K562 (cell line): ENCODE data around the gene EYA2. TPM values are rescaled to one million over a fixed set of nuclear protein-coding genes. Genes with fewer than 3 reads are reported as not detected.

Source experiments
- GATA2 ChIP-seq: sonication (generic); formaldehyde crosslinking; IDR thresholded peaks from 2 replicates; pipeline ENCODE4 v1.4.0; 2020; ENCODE audit warnings: mild to moderate bottlenecking, missing genetic modification reagents
- GTF2A2 ChIP-seq: IDR thresholded peaks from 2 replicates; pipeline ENCODE4 v1.6.1; 2016; ENCODE audit warnings: mild to moderate bottlenecking, missing genetic modification characterization, missing compliant biosample characterization
- NR2C2 ChIP-seq, 2 experiments: fragments of 200-800 bp in 1 of 2; sonication (Bioruptor generic) in 1 of 2; sonication (generic) in 1 of 2; formaldehyde crosslinking in 1 of 2; IDR thresholded peaks; 2 replicates each; pipeline versions ENCODE4 v1.6.1 to v1.8.0; 2016 to 2022; ENCODE audit warnings: mild to moderate bottlenecking in 1 of 2, missing compliant biosample characterization in 1 of 2, missing genetic modification characterization in 1 of 2, missing genetic modification reagents in 1 of 2
- POLR2G ChIP-seq: fragments of 200-400 bp; formaldehyde crosslinking; IDR thresholded peaks from 2 replicates; pipeline ENCODE4 v1.6.1; 2017; ENCODE audit warnings: low read depth, mild to moderate bottlenecking, antibody characterized with exemption, low read length, moderate library complexity
- PRPF4 ChIP-seq: fragments of 200-400 bp; formaldehyde crosslinking; IDR thresholded peaks from one replicate; pipeline ENCODE4 v1.6.1; 2017; ENCODE audit warnings: low read length, low read depth, mild to moderate bottlenecking; ENCODE audit not compliant: insufficient read depth, poor library complexity, severe bottlenecking
- RBM22 ChIP-seq: fragments of 200-400 bp; formaldehyde crosslinking; IDR thresholded peaks from 2 replicates; pipeline ENCODE4 v1.6.1; 2018; ENCODE audit warnings: low read length, low read depth; ENCODE audit not compliant: poor library complexity, severe bottlenecking
- SMC3 ChIP-seq: conservative IDR thresholded peaks from 2 replicates; pipeline ENCODE4 v1.6.1; 2011; ENCODE audit warnings: low read depth, low read length, improper control_type of control experiment; ENCODE audit not compliant: insufficient read depth
- ZNF274 ChIP-seq: IDR thresholded peaks from 2 replicates; pipeline ENCODE4 v1.6.1; 2011; ENCODE audit warnings: low read depth, mild to moderate bottlenecking, low read length, moderate library complexity, borderline replicate concordance
- ZNF41 ChIP-seq: fragments of 250-450 bp; sonication (Bioruptor Pico); conservative IDR thresholded peaks from 2 replicates; pipeline ENCODE4 v1.4.0; 2020; ENCODE audit warnings: mild to moderate bottlenecking
- ZNF699 ChIP-seq: fragments of 250-450 bp; sonication (Bioruptor Pico); IDR thresholded peaks from 2 replicates; pipeline ENCODE4 v1.8.0; 2021; ENCODE audit warnings: mild to moderate bottlenecking, moderate library complexity; ENCODE audit not compliant: insufficient replicate concordance
- polyA plus RNA-seq, 8 experiments: library from polyadenylated mRNA; depleted of rRNA in 4 of 8; stranded (reverse) in 5 of 8; unstranded in 3 of 8; fragments of >200 nt; fragmentation: Nextera tagmentation in 2 of 8; fragmentation: Illumina TruSeq in 1 of 8; extraction: Ambion mirVana in 2 of 8; extraction: Trizol in 1 of 8; gene quantifications; 2 replicates each; pipeline versions ENCODE4 v1.2.1 to v1.2.3, GENCODE V29; 2011 to 2014; ENCODE audit warnings: inconsistent platforms in 1 of 8, missing spikeins in 1 of 8
- total RNA-seq, 7 experiments: library from RNA; depleted of rRNA in 6 of 7; stranded (reverse); fragments of >200 nt in 6 of 7; fragmentation: Illumina TruSeq in 2 of 7; extraction: Trizol in 2 of 7; gene quantifications; 2 replicates each; pipeline versions ENCODE4 v1.2.1 to v1.2.3, GENCODE V29; 2011 to 2021; ENCODE audit warnings: low replicate concordance in 1 of 7
- TF ChIP-seq, protein P1 (sequence below): fragments of 450-650 bp; IDR thresholded peaks from 2 replicates; pipeline ENCODE4 v1.6.1; 2016; ENCODE audit warnings: low read depth
- TF ChIP-seq, protein P2 (sequence below): fragments of 450-650 bp; formaldehyde crosslinking; IDR thresholded peaks from 2 replicates; pipeline ENCODE4 v1.4.0; 2020; ENCODE audit warnings: mild to moderate bottlenecking
- TF ChIP-seq, protein P3 (sequence below): fragments of 200-800 bp; sonication (Bioruptor generic); IDR thresholded peaks from 2 replicates; pipeline ENCODE4 v1.6.1; 2017; ENCODE audit warnings: missing genetic modification characterization, missing compliant biosample characterization
- TF ChIP-seq, protein P4 (sequence below): sonication (generic); formaldehyde crosslinking; IDR thresholded peaks from 2 replicates; pipeline ENCODE4 v1.8.0; 2022; ENCODE audit warnings: mild to moderate bottlenecking, missing genetic modification reagents

The EYA2 gene
- total and polyA plus RNA-seq, 9 of the 15 experiments (the other 6 are each of a cell fraction or from before 2014, with no cell fraction given): 0.03 TPM; not detected in 8

DNA sequence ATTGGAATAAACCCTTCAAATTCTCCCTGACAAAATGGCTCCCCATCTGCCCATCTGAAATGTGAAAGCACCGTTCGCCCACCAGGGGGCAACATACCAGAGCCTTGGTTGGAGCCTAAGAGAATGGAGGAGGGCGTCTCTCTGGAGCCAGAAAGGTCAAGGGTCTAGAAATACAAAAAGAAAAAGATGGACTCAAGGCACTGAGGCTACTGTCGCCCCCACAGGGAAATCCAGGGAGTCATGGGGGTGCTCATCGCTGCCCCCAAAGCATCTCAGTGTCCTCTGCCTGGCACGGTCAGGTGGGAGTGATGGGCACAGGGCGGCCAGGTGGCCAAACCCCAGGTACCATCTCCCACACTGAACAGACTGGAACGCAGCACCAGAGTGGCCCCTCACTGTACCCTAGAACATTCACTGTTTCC lies 325.5 kb downstream of the EYA2 start (continued):
- TF ChIP-seq, protein P1, sequence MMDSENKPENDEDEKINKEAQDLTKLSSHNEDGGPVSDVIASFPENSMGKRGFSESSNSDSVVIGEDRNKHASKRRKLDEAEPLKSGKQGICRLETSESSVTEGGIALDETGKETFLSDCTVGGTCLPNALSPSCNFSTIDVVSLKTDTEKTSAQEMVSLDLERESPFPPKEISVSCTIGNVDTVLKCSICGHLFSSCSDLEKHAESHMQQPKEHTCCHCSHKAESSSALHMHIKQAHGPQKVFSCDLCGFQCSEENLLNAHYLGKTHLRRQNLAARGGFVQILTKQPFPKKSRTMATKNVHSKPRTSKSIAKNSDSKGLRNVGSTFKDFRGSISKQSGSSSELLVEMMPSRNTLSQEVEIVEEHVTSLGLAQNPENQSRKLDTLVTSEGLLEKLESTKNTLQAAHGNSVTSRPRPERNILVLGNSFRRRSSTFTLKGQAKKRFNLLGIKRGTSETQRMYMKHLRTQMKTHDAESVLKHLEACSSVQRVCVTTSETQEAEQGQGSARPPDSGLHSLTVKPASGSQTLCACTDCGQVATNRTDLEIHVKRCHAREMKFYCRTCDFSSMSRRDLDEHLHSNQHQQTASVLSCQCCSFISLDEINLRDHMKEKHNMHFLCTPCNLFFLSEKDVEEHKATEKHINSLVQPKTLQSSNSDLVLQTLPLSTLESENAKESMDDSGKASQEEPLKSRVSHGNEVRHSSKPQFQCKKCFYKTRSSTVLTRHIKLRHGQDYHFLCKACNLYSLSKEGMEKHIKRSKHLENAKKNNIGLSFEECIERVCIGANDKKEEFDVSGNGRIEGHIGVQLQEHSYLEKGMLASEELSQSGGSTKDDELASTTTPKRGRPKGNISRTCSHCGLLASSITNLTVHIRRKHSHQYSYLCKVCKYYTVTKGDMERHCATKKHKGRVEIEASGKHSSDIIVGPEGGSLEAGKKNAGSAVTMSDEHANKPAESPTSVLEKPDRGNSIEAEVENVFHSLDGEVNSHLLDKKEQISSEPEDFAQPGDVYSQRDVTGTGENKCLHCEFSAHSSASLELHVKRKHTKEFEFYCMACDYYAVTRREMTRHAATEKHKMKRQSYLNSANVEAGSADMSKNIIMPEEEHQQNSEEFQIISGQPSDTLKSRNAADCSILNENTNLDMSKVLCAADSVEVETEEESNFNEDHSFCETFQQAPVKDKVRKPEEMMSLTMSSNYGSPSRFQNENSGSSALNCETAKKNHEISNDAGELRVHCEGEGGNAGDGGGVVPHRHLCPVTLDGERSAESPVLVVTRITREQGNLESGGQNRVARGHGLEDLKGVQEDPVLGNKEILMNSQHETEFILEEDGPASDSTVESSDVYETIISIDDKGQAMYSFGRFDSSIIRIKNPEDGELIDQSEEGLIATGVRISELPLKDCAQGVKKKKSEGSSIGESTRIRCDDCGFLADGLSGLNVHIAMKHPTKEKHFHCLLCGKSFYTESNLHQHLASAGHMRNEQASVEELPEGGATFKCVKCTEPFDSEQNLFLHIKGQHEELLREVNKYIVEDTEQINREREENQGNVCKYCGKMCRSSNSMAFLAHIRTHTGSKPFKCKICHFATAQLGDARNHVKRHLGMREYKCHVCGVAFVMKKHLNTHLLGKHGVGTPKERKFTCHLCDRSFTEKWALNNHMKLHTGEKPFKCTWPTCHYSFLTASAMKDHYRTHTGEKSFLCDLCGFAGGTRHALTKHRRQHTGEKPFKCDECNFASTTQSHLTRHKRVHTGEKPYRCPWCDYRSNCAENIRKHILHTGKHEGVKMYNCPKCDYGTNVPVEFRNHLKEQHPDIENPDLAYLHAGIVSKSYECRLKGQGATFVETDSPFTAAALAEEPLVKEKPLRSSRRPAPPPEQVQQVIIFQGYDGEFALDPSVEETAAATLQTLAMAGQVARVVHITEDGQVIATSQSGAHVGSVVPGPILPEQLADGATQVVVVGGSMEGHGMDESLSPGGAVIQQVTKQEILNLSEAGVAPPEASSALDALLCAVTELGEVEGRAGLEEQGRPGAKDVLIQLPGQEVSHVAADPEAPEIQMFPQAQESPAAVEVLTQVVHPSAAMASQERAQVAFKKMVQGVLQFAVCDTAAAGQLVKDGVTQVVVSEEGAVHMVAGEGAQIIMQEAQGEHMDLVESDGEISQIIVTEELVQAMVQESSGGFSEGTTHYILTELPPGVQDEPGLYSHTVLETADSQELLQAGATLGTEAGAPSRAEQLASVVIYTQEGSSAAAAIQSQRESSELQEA: no peak
- TF ChIP-seq, protein P2, sequence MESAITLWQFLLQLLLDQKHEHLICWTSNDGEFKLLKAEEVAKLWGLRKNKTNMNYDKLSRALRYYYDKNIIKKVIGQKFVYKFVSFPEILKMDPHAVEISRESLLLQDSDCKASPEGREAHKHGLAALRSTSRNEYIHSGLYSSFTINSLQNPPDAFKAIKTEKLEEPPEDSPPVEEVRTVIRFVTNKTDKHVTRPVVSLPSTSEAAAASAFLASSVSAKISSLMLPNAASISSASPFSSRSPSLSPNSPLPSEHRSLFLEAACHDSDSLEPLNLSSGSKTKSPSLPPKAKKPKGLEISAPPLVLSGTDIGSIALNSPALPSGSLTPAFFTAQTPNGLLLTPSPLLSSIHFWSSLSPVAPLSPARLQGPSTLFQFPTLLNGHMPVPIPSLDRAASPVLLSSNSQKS: no peak
- TF ChIP-seq GTF2A2 (tag) (no peak), PRPF4 (no peak), RBM22 (peak; percentile 73), POLR2G (peak; percentile 46), ZNF41 (CRISPR knock-in tag) (no peak), ZNF274 (no peak), ZNF699 (no peak), NR2C2 (CRISPR knock-in tag; IDR thresholded peaks at IDR 0.05) (no peak), NR2C2 (tag; IDR thresholded peaks at IDR 0.05) (no peak), SMC3 (0 out of 2 replicates have a peak, but pooled peaks have one; percentile 22), GATA2 (CRISPR knock-in tag) (no peak)
- TF ChIP-seq, protein P3, sequence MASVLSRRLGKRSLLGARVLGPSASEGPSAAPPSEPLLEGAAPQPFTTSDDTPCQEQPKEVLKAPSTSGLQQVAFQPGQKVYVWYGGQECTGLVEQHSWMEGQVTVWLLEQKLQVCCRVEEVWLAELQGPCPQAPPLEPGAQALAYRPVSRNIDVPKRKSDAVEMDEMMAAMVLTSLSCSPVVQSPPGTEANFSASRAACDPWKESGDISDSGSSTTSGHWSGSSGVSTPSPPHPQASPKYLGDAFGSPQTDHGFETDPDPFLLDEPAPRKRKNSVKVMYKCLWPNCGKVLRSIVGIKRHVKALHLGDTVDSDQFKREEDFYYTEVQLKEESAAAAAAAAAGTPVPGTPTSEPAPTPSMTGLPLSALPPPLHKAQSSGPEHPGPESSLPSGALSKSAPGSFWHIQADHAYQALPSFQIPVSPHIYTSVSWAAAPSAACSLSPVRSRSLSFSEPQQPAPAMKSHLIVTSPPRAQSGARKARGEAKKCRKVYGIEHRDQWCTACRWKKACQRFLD (CRISPR knock-in tag): no peak
- TF ChIP-seq, protein P4, sequence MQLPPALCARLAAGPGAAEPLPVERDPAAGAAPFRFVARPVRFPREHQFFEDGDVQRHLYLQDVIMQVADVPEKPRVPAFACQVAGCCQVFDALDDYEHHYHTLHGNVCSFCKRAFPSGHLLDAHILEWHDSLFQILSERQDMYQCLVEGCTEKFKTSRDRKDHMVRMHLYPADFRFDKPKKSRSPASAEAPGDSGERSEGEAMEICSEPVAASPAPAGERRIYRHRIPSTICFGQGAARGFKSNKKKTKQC (CRISPR knock-in tag): no peak
